Pancreas (tissue), 10 donors: ENCODE results near the gene IFT74. TPM values are rescaled to one million over a fixed set of nuclear protein-coding genes. Genes with fewer than 3 reads are reported as not detected.

Experiments used
- ATAC-seq, 4 donors: fragments of 200-7000 bp; cut with Tn5 transposase; one replicate each; pipeline versions ENCODE4 v1.8.0 to v1.9.1; 2020; ENCODE audit warnings: mild to moderate bottlenecking in 4 of 4, moderate library complexity in 4 of 4
- DNase-seq, 6 donors: peaks; one replicate each; pipeline ENCODE4 v3.0.0-alpha.2; 2020
- FAIRE-seq: peaks from 2 replicates; lab custom pipeline; 2012; peaks lifted over from hg19 to GRCh38; lab: Jason Lieb, UNC
- H3K27ac ChIP-seq, 4 donors: fragments of 200-600 bp; sonication (generic); 1 replicate in 3 of 4; 2 replicates in 1 of 4; pipeline versions ENCODE4 v1.5.0 to v1.8.0; 2020
- H3K27me3 ChIP-seq, 4 donors: fragments of 200-600 bp; one replicate each; pipeline ENCODE4 v1.8.0; 2021
- H3K36me3 ChIP-seq, 3 donors: fragments of 200-600 bp; sonication (generic) in 1 of 3; one replicate each; pipeline versions ENCODE4 v1.5.0 to v1.8.0; 2020 to 2021
- H3K4me1 ChIP-seq, 3 donors: fragments of 200-600 bp; one replicate each; pipeline ENCODE4 v1.8.0; 2021
- H3K4me3 ChIP-seq, 4 donors: fragments of 200-600 bp; sonication (generic) in 2 of 4; one replicate each; pipeline versions ENCODE4 v1.5.0 to v1.8.0; 2020 to 2021
- H3K9me3 ChIP-seq, 4 donors: fragments of 200-600 bp; one replicate each; pipeline ENCODE4 v1.8.0; 2021
- WGBS, 2 donors: extraction: QIAGEN DNeasy Blood & Tissue Kit; methylation state at CpG; one replicate each; pipeline ENCODE4 v1.1.7; 2013; 5-methylcytosine and 5-hydroxymethylcytosine counted together
- intact Hi-C, 3 donors: fragments of 100-400 bp; cut with DNase I; formaldehyde crosslinking; loops; one replicate each; pipeline versions ENCODE4 v1.11.1 to v1.14.2; 2022
- polyA plus RNA-seq, 2 donors: library from polyadenylated mRNA; stranded (reverse); fragments of 200-250 nt; gene quantifications; one replicate each; pipeline ENCODE4 v1.2.3, GENCODE V29; 2013
- total RNA-seq, 6 donors: library from RNA; stranded (reverse); fragmentation: NEBNext Ultra II Directional in 4 of 6; extraction: Animal tissue kit (Norgen Biotek cat#: 25700) in 4 of 6; gene quantifications; one replicate each; pipeline versions ENCODE4 v1.2.1 to v1.2.4, GENCODE V29; 2021 to 2023
- TF ChIP-seq, protein P1 (sequence below), 4 donors: fragments of 200-600 bp; sonication (generic) in 3 of 4; IDR thresholded peaks; one replicate each; pipeline versions ENCODE4 v1.5.0 to v1.8.0; 2021; ENCODE audit warnings: antibody characterized with exemption in 4 of 4
- donor health status: healthy with polysubstance abuse.
- donor health status: DM: no; HTN: no; CAD: no; lungs with moderate emphysema.
- donor health status: DM: no; HTN: no; CAD: no.
- donor health status: control.
- donor health status: control.
- donor health status: Bipolar disorder and iron deficiency.
- donor health status: DM: yes; HTN: yes; CAD: no.
- donor health status: DM: no; HTN: no; CAD: no.
- donor health status: DM: no; HTN: no; CAD: no.
- donor health status: DM: yes; HTN: yes; CAD: no.

Gene IFT74
- total and polyA plus RNA-seq, 8 donors = 5.2 to 10.7 (median 7.7) TPM

DNA sequence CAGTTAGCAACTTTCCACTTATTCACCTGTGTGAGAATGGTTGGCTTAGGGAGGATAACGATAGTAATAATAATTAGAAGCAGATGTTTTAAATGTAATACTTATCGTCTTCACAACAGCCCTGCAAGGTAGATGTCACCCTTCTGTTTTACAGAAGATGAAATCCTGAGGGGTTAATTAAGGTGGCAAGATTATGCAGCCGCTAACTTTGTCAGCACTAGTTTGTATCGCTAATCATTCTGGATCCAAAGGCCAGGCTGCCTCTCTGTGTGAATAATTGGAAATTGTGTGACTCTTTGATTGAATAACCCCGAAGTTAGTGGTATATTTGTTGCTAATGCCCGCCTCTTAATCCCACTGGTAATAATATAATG lies 635 bp downstream of the IFT74 start:
- Histone ChIP-seq H3K4me3 (peak overlapping the region; percentile 24 to 59 (median 42)), H3K4me1 (peaks cover 0 to 4% (median 0%) of the 10 kb centered on the region in 3 donors), H3K9me3 (no peaks in the 10 kb centered on the region), H3K27ac (peak overlapping the region; percentile 51 to 92 (median 84)), H3K27me3 (no peaks in the 10 kb centered on the region), H3K36me3 (no peaks in the 10 kb centered on the region)
- 8 to 13% methylated on average over 6 of the region's 6 CpGs for WGBS, 2 donors
- TF ChIP-seq, protein P1, sequence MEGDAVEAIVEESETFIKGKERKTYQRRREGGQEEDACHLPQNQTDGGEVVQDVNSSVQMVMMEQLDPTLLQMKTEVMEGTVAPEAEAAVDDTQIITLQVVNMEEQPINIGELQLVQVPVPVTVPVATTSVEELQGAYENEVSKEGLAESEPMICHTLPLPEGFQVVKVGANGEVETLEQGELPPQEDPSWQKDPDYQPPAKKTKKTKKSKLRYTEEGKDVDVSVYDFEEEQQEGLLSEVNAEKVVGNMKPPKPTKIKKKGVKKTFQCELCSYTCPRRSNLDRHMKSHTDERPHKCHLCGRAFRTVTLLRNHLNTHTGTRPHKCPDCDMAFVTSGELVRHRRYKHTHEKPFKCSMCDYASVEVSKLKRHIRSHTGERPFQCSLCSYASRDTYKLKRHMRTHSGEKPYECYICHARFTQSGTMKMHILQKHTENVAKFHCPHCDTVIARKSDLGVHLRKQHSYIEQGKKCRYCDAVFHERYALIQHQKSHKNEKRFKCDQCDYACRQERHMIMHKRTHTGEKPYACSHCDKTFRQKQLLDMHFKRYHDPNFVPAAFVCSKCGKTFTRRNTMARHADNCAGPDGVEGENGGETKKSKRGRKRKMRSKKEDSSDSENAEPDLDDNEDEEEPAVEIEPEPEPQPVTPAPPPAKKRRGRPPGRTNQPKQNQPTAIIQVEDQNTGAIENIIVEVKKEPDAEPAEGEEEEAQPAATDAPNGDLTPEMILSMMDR (IDR thresholded peaks at IDR 0.05) = no peak
- intact Hi-C loops = no loop called here
- FAIRE-seq (no peak), ATAC-seq (no peak), DNase-seq (no peak)

DNA sequence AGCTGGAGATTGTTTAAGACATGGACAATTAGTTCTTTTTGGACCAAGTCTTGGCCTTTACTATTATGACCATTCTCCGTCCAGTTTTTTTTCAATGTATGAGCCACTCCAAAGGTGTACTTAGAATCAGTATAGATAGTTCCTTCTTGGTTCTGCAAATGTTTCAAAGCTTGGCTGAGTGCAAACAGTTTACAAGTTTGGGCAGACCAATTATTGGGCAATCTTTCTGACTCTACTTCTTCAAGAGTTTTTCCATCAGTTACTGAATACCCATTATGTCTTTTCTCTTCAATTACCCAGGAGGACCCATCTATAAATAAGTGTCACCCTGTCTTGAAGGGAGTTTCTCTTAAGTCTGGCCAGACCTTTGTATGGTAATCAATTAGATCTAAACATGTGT lies 15.5 kb downstream of the IFT74 start:
- Histone ChIP-seq H3K36me3 (no peaks in the 10 kb centered on the region), H3K4me3 (no peak overlapping the region), H3K27ac (no peak overlapping the region), H3K4me1 (no peaks in the 10 kb centered on the region), H3K27me3 (no peaks in the 10 kb centered on the region), H3K9me3 (no peaks in the 10 kb centered on the region)
- DNase-seq (no peak), FAIRE-seq (no peak), ATAC-seq (no peak)
- TF ChIP-seq, protein P1 (IDR thresholded peaks at IDR 0.05) = no peak
- intact Hi-C loops = loop anchor here in 1 of 3 donors (10.0 kb wide), 1 partner anchor 227 kb away; no protein-coding TSS in a partner anchor
- WGBS, 2 donors = 92 to 97% methylated on average over 1 of the region's 1 CpG

DNA sequence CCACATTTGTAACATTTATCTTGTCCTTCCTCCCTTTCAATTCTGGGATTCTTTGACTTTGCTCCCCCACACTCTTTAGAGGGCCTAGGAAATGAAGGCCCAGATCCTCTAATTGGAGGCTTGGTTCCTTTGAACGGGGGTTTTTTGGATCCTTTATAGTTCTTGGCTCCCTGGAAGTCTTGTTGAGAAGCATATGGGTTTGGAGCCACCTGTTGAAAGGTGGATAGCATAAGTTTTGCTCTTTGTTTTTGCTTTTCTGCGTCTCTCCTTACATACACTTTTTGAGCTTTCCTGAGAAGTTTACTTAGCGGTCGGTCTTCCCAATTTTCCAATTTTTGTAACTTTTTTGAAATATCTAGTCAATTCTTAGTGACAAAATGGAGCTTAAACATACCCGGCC lies 17.8 kb downstream of the IFT74 start:
- DNase-seq = no peak
- 82 to 85% methylated on average over 5 of the region's 5 CpGs for WGBS, 2 donors
- Histone ChIP-seq H3K36me3 (no peaks in the 10 kb centered on the region), H3K4me3 (no peak overlapping the region), H3K9me3 (no peaks in the 10 kb centered on the region), H3K4me1 (no peaks in the 10 kb centered on the region), H3K27ac (no peak overlapping the region), H3K27me3 (no peaks in the 10 kb centered on the region)
- TF ChIP-seq, protein P1 (IDR thresholded peaks at IDR 0.05) = no peak
- no peak for ATAC-seq
- intact Hi-C loops = loop anchor here in 1 of 3 donors (10.0 kb wide), 1 partner anchor 229 kb away; no protein-coding TSS in a partner anchor
- FAIRE-seq = no peak

DNA sequence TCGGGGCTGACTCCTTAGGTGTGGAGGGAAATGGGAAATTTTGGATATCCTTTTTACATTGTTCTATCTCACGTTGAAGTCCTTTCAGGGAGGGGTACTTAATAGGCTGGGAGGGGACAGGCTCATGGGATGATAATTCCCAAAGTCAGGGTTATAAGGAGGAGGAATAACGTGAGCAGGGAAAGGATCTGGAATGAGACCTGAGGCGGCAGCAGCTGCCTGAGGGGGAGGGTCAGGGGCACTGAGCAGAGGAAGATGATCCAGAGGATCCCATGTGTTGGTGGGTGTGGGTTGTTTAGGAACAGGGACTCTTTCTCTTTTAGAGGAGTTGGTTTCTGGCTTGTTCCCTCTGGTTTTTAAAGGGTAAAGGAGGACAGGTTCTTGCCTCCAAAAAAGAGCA lies 18.7 kb downstream of the IFT74 start:
- intact Hi-C loops = loop anchor here in 2 of 3 donors (5.0 to 10.0 kb wide), 2 partner anchors 230 to 233 kb away; no protein-coding TSS in a partner anchor

More for the DNA sequence above, 18.7 kb downstream of the IFT74 start:
- no peak for FAIRE-seq
- H3K4me3 ChIP-seq = no peak overlapping the region
- no peak for DNase-seq
- 83 to 90% methylated on average over 4 of the region's 4 CpGs for WGBS, 2 donors
- no peak for ATAC-seq
- no peak overlapping the region for H3K27ac ChIP-seq
- TF ChIP-seq, protein P1 (IDR thresholded peaks at IDR 0.05) = no peak
- no peaks in the 10 kb centered on the region for H3K27me3 ChIP-seq
- peaks cover 0 to 2% (median 0%) of the 10 kb centered on the region in 3 donors for H3K36me3 ChIP-seq
- no peaks in the 10 kb centered on the region for H3K4me1 ChIP-seq
- H3K9me3 ChIP-seq = no peaks in the 10 kb centered on the region
